Activated CD4-positive, alpha-beta T cell treated with anti-CD3 and anti-CD28 coated beads, Interleukin-2, amount 50 U/mL, for 48 hours (primary cell): ENCODE results near the gene EPHA1.
A peak's percentile ranks its signal among the peaks of the same experiment; 100 is the strongest.
"Not testable (repeated sequence)": the region's sequence is repeated elsewhere in the genome, so short reads cannot be mapped to it uniquely, and the experiment has no call there.

ENCODE experiments used
- DNase-seq, 2 experiments: peaks; one replicate each; pipeline ENCODE4 v3.0.0-alpha.2; 2020

The EPHA1 gene

DNA sequence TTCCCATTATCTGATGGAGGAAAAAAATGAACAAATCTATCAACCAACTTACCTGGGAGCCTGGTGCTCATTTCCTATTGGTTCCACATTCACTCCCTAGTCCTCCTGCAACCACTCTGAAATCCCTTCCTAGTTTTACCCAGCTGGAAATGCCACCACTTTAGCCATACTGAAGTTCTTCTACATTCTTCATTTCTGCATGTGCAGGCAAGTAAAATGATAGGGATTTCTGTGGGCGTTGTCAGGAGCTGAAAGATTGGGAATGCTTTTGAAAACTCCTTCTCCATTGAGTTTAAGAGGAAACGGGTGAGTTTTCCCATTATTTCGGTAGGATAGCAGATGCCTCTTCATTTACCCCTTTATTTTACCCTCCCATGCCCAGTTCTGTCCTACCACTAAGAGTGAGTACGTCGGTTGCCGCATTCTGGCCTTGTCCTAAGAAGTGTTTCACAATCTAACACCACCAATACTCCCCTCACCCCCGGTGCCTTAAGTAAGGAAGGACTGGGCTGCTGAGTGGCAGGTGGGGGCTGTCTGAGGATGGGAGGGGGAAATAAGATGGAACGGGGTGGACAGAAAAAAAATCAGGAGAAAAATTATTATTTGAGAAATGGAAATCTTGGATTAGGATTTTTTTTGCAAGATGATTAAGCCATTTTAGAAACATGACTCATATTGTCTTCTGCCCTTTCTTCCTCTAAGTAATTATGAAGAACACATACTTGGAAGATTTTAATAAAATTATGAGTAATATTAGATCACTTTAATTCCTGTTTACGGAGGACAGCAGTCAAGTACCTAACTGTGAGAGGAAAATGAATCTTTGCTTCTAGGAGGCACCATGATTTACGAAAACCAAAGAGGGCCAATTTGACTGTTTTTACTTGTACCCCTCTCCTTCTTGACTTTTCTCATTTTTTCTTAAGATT, 21.4 kb upstream of the EPHA1 start:
- no peak for DNase-seq

DNA sequence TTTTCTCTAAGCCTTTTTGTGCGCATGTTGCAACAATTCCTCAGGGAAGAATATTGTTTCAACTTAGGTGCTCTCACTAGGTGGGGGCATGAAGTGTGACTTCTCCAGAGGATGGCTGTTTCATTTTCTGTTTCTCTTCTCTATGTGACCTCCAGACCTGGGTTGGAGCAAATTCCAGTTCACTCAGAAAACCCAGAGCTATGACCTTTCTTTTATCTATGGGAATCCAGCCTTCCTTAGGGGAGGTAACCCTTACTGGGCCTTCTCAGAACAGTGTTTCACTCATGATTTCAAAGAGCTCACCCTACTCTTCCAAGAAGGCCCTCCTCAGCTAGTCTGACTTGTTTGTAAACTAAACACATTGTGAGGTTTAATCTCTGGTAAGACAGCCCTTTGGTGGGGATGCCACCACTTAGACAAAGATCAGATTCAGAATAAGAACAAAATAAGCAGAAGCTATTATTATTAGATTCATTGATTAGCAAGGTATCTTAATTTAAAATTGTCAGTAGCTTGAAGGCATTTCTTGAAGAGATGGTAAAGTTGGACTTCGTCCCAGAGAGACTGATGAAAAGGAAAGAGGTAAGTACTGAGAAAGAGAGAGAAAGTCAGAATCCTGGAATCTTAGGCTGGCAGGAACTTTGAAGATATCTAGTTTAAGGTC, 18.0 kb upstream of the EPHA1 start:
- DNase-seq: no peak

DNA sequence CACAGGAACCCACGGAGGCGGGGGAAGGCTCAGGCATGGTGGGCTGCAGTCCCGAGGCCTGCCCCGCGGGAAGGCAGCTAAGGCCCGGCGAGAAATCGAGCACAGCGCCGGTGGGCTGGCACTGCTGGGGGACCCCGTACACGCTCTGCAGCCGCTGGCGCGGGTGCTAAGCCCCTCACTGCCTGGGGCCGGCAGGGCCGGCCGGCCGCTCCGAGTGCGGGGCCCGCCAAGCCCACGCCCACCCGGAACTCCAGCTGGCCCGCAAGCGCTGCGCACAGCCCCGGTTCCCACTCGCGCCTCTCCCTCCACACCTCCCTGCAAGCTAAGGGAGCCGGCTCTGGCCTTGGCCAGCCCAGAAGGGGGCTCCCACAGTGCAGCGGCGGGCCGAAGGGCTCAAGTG, 15.8 kb upstream of the EPHA1 start:
- not testable (repeated sequence) for DNase-seq

DNA sequence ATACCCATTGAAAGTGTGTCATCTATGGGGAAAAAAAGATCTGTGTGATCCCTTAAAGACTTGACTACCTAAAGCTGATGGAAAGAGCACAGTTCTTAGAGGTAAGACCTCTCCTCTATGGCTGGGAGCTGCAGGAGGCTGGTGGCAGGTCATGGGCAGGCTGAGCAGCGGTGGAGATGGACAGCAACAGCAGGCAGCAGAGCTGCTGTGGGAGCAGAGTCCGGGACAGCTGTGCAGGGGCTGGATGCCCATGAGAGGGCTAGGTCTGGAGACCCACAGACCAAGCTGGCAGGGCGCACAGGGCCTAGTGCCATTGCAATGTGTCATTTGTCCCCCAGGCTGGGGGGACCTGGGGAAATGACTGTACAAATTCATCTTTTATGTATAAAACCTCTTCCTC, 13.4 kb upstream of the EPHA1 start:
- no peak for DNase-seq

DNA sequence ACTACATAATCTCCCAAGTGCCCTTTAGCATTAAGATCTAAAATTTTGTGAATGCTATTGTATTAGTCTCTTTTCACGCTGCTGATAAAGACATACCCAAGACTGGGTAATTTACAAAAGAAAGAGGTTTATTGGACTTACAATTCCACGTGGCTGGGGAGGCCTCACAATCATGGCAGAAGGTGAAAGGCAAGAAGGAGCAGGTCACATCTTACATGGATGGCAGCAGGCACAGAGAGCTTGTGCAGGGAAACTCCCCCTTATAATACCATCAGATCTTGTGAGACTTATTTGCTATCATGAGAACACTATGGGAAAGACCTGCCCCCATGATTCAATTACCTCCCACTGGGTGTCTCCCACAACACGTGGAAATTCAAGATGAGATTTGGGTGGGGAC, 12.0 kb upstream of the EPHA1 start:
- DNase-seq: not testable (repeated sequence)

DNA sequence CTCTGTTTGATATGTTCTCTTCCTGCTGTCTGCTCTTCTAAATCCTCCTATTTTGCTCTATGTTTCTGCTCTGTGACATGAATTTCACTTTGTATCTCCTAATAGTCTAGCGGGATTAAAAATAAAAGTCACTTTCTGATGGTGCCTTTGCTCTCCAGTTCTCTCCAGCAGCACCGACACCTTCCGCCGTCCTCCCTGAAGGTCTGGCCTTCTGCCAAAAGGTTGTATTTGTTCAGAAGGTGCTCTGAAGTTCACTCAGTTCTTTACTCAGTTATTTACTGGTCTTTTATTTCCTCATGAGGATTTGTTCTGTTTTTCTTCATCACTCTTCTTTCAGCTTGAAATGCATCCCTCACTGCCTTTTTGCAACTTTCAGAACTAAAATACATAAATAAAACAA, 11.2 kb upstream of the EPHA1 start:
- no peak for DNase-seq

DNA sequence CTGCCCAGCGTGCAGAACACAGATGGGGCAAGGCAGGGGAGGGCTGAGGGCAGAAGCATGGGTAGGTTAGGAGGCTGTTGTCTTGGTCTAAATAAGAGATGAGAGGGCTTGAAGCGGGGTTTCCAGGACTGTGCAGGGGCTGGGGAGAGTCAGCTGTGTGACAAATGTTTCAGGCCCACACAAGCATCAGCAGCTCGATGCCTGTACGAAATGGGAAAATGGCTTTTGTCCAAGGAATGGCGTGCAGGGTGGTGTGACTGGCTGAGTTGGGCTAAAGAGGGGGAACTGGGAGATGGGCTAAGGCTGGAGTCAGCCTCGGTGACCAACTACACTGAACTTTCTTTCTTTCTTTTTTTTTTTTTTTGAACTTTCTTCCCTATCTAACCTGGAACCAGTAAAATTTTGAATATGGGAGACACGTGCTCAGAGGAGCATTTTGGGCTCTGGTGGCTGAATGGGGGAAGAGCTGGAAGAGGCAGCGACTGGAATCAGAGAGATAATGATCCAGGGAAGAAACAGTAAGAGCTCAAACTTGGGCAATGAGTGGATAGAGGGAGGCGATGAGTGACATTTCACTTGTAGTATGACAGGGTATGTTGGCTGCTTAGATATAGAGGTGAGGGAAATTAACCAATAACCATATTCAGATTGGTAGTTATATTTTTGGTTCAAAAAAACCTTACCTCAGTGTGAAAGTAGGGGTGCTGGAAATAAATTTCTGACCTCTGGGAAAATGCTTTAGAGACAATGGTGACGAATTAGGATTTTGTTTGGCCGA, 10.2 kb upstream of the EPHA1 start:
- no peak for DNase-seq

DNA sequence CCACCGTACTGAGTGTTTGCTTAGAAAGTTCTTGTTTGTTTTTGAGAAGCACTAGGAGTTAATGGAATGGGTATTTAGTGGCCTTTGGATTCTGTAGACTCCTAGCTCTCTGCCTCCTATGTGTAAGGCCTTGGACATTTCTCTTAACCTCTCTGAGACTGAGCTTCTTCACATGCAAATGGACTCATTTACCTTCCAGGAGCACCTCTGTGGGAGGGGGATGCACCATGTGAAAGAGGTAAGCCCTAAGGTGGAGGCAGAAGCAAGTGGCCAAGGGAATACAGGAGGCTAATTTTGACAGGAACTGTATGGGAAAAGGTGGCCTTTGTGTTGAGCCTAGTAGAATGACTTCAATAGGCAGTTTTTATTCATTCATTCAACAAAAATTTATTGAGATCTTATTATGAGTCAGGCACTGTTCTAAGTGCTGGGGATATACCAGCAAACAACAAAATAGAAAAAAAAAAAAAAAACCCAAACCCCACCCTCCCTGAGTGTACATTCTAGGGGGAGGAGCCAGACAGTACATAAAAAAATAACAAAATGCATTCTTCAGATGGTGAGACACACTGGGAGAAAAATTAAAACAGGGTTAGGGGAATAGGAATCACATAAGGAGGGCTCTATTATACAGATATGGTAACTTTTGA, 9.2 kb upstream of the EPHA1 start:
- DNase-seq: no peak

DNA sequence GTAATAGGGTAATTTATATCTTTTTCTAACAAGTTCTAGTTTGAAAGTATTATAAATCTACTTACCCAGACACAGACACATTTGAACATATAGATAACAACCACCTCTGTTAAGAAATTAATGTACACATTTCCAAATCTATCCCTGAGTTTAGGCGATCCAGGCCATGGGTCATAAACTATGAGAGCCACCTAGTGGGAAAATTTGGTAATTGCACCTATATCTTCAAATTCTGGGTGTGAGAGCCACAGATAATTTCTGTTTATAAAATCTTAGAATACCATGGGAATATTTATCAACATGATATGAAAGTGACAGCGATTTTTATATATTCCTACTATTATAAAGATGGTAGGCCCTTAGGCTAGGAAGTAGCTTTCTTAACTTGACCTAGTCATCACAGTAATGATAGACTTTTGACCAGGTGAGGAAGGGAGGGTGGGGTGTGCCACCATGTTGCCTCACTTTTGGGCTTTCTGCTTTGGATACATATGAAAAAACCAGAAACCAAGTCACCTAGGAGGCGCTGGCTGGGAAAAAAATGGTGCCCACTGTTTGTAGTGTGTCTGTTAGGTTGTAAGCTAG, 8.0 kb upstream of the EPHA1 start:
- DNase-seq: no peak

DNA sequence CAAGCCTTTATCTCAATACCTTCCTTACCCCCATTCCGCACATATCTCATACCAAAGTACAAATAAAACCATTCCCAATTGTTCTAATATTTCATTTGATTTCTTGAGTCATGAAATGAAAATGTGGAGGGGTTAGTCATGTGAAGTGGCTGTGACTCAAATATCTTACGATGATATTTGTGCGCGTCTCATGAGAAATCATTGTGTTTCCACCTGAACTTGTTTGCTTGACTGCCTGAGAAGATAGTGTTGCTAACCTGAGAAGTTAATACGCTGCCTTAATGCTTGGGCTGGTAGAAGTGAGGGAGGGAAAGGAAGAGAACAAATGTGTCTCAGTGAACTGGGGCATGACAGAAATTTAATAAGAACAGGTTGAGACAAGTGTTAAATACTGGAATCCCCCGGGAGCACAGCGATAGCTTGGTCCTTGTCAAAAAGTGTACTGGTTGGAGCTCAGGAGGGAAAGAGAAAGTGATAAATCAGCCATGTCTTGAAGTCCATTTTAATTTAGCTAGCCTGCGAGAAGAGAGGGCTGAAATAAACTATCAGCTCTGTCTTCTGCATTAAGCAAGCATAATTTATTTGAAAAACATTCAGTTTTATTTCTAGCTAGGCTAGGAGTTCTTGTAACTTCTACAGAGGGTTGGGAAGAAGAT, 7.2 kb upstream of the EPHA1 start:
- DNase-seq: no peak

DNA sequence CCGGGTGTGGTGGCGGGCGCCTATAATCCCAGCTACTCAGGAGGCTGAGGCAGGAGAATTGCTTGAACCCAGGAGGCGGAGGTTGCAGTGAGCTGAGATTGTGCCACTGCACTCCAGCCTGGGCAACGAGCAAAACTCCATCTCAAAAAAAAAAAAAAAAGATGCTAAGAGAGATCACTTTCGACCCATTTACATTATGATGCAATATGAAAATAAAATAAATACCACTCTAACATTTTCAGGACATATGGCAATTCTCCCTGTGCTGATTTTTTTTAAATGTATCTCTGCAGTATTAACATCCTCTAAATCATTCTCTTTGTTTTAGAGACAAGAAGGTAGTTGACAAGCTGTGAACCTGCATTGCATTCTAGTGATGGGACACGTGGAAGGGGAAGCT, 6.6 kb upstream of the EPHA1 start:
- not testable (repeated sequence) for DNase-seq

DNA sequence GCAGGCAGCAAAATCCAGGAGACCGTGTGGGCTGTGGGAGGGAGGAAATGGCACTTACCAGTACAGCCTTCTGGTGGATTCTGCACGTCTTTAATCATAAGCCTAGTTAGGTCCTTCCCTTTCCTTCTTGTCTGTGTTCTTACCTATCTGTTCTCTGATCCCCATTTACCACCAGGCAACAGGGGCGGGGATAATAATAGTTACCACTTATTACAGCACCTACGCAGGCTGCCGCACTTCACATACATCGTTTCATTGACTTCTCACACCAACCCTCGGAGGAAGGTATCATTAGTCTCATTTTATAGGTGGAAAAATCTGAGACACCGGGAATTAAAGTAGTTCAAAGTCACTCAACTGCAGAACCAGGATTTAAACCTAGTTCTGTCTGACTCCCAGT, 4.5 kb upstream of the EPHA1 start:
- no peak for DNase-seq

DNA sequence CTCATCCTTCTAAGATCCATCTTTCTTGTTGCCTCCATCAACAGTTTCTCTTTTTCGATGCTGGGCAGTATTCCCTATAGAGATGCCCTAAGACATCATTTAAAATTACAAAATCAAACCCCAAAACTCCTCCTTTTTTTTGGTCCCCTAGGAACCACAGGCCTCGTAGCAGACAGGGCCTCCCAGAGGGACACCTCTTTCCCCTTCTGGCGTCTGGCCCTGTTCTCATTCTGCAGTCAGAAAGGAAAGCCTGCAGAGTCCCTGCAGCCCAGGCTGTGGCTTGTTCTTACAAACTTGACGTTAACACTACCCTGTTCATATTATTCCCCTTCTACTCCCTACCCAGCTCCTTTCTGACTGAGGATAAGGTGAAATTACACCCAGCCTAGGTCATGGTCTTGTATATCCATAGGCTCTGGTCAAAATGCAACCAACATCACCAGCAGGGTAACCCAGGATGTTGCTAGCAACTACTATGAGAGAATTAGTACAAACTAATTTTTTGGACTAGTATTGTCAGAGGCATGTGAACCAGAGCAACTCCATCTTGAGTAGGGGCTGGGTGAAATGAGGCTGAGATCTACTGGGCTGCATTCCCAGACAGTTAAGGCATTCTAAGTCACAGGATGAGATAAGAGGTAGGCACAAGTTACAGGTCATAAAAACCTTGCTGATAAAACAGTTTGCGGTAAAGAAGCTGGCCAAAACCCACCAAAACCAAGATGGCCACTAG, 3.5 kb upstream of the EPHA1 start:
- DNase-seq: no peak

DNA sequence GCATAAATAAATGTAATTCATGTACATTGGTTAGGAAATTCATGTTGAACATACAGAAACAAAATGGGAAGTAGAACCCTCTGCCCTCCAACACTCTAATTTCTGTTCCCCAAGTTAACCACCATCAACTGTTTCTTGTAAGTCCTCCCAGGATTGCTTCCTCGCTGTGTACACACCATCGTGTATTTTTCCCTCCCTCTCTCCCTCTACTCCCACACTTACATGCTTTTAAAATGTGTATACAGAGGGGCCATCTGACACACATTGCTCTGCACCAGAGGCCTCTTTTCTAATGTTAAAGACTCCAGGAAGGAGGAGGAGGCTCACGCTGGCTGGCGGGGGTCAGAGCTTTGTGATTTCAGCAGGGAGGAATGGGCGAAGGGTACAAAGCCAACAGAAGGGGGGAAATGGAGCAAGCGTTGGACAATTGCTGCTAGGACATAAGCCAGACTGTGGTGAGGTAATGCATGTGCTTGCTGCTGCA, 1.9 kb upstream of the EPHA1 start:
- no peak for DNase-seq

DNA sequence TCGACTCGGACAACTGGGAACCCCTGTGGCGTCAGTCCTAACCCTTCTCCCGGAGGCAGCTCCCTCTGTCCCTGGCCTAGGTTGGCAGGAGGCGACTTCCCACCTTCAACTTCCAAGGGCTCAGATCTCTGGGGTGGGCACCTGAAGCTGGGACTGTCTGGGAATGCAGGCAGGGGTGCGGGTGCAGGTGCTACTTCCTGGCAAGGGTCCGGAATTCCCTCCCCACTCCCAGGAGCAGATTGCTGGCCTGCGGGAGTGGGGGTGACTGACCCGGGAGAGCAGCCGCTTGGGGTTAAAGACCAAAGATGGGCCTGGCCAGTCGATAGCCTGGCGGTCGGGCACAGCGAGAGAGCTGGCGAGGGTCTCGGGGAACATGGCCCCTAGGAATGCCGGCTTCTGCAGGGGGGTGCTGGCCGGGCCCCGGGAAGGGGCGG, 387 bp downstream of the EPHA1 start:
- DNase-seq: no peak

DNA sequence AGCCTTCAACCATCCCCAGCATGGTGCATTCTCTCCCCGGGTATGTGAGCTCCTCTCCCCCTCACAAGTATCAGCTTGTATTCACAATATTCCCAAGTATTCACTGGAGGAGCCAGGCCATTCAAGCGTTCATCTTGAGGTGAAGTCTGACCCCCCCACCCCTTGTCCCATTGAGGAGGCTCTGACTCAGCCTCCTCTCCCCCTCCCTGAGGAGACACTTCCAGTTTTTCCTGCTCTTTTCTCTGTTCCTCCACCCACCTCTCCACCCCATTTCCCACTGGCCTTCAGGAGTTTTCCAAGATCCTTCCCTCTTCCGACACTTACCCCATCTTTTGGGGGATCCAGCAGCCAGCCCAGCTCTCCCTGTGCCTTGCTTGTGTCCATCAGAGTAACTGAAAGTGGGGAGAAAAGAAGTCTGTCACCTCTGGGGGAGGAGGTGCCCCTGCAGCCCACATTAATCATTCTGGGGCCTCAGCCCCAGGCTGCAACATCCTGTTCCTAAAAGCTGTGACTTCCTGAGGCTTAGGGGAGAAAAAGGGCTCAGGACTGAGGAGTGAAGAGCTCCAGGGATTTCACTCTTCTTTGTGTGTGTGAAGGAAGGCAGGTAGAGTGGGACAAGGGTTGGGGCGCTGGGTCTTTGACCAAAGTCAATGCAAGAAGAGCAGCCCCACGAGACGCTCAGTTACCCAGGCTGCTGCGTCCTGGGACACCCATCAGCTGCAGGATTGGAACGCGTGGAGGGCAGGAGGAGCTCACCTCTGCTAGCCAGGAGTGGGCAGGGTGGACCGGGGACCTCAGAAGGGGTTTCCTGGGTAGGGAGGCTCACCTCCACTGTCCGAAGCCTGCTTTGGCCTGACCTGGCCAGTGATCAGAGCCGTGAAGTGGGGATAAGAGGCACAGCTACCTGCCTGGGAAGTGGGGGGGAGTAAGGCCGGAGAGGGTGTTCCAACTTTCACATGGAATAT, 1.1 kb downstream of the EPHA1 start:
- DNase-seq: peak in 1 of 2 experiments; percentile 32

DNA sequence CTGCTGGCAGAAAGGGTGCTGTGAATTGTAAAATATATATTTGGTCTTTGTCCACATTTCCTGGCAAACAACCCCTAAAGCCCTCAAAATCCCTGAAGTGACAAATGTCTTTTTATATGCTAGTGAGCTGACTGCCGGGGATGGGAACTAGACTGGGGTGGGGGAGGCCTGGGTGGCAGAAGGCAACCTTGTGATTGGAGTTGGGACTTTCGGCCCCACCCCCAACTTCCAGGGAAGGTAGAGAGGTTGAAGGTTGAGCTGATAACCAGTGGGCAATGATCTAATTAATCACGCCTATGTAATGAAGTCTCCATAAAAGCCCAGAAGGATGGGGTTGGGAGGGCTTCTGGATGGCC, 2.7 kb downstream of the EPHA1 start:
- DNase-seq: no peak

DNA sequence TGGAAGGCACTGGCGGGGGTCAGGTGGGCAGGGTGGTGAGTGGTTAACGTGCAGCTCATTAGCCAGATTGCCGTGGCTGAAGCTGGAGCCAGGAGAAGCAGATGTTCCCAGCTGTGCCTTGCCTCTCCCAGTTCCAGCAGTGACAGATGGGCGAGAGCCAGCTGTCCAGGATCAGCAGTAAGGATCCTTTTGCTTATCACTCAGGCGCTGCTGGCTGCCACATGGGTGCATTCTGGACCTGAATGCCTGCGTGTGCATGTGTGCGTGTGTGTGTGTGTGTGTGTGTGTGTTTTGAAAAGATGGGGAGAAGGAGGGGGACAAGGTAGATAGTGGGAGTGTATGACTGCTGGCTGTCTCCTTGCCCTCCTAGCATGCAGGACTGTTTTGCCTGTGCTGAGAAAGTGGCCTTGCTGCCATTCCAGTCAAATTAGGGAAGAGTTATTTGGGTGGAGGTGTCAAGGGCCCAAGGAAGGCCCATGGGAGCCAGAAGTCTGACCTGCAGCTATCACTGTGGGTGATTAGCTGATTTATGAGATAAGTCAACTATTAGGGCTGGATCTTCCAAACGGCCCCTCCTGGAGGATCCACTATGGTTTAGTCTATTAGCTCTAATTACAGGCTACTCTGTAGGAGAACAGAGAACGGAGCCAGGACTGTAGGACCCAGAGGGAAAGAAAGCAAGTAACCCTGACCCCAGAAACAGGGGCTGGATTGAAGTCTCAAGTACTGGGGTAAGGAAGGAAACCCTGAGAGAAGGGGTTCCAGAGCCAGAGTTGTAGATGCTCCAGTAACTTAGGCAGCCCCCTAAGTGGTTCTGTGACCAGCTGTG, 3.3 kb downstream of the EPHA1 start:
- no peak for DNase-seq

DNA sequence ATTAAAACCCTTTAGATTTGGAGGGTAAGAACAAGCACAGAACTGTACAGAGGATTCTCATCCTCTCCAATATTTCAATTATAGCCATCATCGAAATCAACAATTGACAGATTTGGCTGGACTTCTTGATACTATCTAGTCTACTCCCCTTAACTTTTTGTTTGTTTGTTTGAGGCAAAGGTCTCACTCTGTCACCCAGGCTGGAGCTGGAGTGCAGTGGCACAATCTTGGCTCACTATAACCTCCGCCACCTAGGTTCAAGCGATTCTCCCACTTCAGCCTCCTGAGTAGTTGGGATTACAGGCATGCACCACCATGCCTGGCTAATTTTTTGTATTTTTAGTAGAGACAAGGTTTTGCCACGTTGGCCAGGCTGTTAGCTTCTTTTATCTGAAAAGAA, 6.4 kb downstream of the EPHA1 start:
- DNase-seq: not testable (repeated sequence)
